Esophagus muscularis mucosa (tissue), 4 donors: ENCODE measurements around the gene NEK4.

Experiments used
- CTCF ChIP-seq, 3 experiments: fragments of 200-600 bp in 2 of 3; fragments of 450-650 bp in 1 of 3; sonication (generic) in 2 of 3; IDR thresholded peaks; one replicate each; pipeline ENCODE4 v1.5.1; 2017 to 2019; ENCODE audit warnings: antibody characterized with exemption in 3 of 3, mild to moderate bottlenecking in 2 of 3, moderate library complexity in 1 of 3
- EP300 ChIP-seq: sonication (generic); formaldehyde crosslinking; IDR thresholded peaks from one replicate; pipeline ENCODE4 v1.6.1; 2017; ENCODE audit warnings: antibody characterized with exemption
- POLR2A ChIP-seq: fragments of 450-650 bp; IDR thresholded peaks from one replicate; pipeline ENCODE4 v1.6.1; 2017; ENCODE audit warnings: antibody characterized with exemption, moderate library complexity, mild to moderate bottlenecking, low read depth
- POLR2AphosphoS5 ChIP-seq, 2 donors: sonication (generic); formaldehyde crosslinking; IDR thresholded peaks; one replicate each; pipeline ENCODE4 v1.6.1; 2017; ENCODE audit warnings: antibody characterized with exemption in 2 of 2

- TF ChIP-seq CTCF (IDR thresholded peaks at IDR 0.05) (no peak), POLR2A (no peak), EP300 (no peak), POLR2AphosphoS5 (IDR thresholded peaks at IDR 0.05) (no peak)
These were observed 18.4 kb upstream of the NEK4 start for GRCh38 chr3:52788890-52789745.
